HUES64 (cell line): ENCODE results near the gene MAGI2.

Experiments
- H3K27ac ChIP-seq: 2 replicates; pipeline ENCODE4 v1.7.0; 2013; ENCODE audit warnings: low read depth, low read length, inconsistent platforms
- H3K27me3 ChIP-seq: 2 replicates; pipeline ENCODE4 v1.6.1; 2013; ENCODE audit warnings: mild to moderate bottlenecking, low read length; ENCODE audit not compliant: insufficient read depth
- H3K36me3 ChIP-seq: 2 replicates; pipeline ENCODE4 v1.6.1; 2013; ENCODE audit warnings: mild to moderate bottlenecking, low read length; ENCODE audit not compliant: insufficient read depth
- H3K4me1 ChIP-seq: 2 replicates; pipeline ENCODE4 v1.6.1; 2013; ENCODE audit warnings: mild to moderate bottlenecking, low read length, moderate library complexity; ENCODE audit not compliant: insufficient read depth
- H3K4me3 ChIP-seq: 2 replicates; pipeline ENCODE4 v1.5.1; 2013; ENCODE audit warnings: mild to moderate bottlenecking, low read length, moderate library complexity
- H3K9ac ChIP-seq: 2 replicates; pipeline ENCODE4 v1.6.1; 2013; ENCODE audit warnings: mild to moderate bottlenecking, low read depth, low read length
- H3K9me3 ChIP-seq: 2 replicates; pipeline ENCODE4 v1.6.1; 2013; ENCODE audit warnings: low read depth, low read length; ENCODE audit not compliant: insufficient read depth
- WGBS: fragments of 150-250, 120-280 bp; methylation state at CpG from one replicate; pipeline ENCODE4 v1.1.7; 2013; ENCODE audit warnings: missing lambda C conversion rate; 5-methylcytosine and 5-hydroxymethylcytosine counted together

MAGI2 gene

GRCh38 chr7:78906735-78907134, 546.7 kb downstream of the MAGI2 start:
- Histone ChIP-seq H3K9ac (no peak overlapping the region), H3K27ac (no peak overlapping the region), H3K4me1 (peaks cover 5% of the 10 kb centered on the region), H3K4me3 (no peak overlapping the region), H3K9me3 (no peaks in the 10 kb centered on the region), H3K36me3 (no peaks in the 10 kb centered on the region), H3K27me3 (no peaks in the 10 kb centered on the region)
- WGBS = 100% methylated on average over 1 of the region's 1 CpG

GRCh38 chr7:78905436-78905835, 548.0 kb downstream of the MAGI2 start:
- H3K4me3 ChIP-seq = no peak overlapping the region
- H3K4me1 ChIP-seq = peaks cover 5% of the 10 kb centered on the region

GRCh38 chr7:78904983-78905382, 548.5 kb downstream of the MAGI2 start:
- H3K27ac ChIP-seq = no peak overlapping the region
- no peak overlapping the region for H3K4me3 ChIP-seq
- no peak overlapping the region for H3K9ac ChIP-seq
- H3K27me3 ChIP-seq = no peaks in the 10 kb centered on the region
- H3K9me3 ChIP-seq = no peaks in the 10 kb centered on the region
- H3K36me3 ChIP-seq = no peaks in the 10 kb centered on the region
- WGBS = 94% methylated on average over 2 of the region's 2 CpGs
- peaks cover 5% of the 10 kb centered on the region for H3K4me1 ChIP-seq

More at GRCh38 chr7:78905436-78905835, 548.0 kb downstream of the MAGI2 start:
- Histone ChIP-seq H3K36me3 (no peaks in the 10 kb centered on the region), H3K27ac (no peak overlapping the region), H3K27me3 (no peaks in the 10 kb centered on the region), H3K9me3 (no peaks in the 10 kb centered on the region), H3K9ac (no peak overlapping the region)

- no peaks in the 10 kb centered on the region for H3K27me3 ChIP-seq
- WGBS = 100% methylated on average over 2 of the region's 3 CpGs
- no peak overlapping the region for H3K9ac ChIP-seq
- H3K9me3 ChIP-seq = no peaks in the 10 kb centered on the region
- H3K4me1 ChIP-seq = peaks cover 5% of the 10 kb centered on the region
- no peaks in the 10 kb centered on the region for H3K36me3 ChIP-seq
- H3K4me3 ChIP-seq = no peak overlapping the region
- H3K27ac ChIP-seq = no peak overlapping the region
Observed at GRCh38 chr7:78901566-78901965, 551.9 kb downstream of the MAGI2 start.

- Histone ChIP-seq H3K27ac (no peak overlapping the region), H3K4me1 (peaks cover 5% of the 10 kb centered on the region), H3K4me3 (no peak overlapping the region), H3K36me3 (no peaks in the 10 kb centered on the region), H3K9me3 (no peaks in the 10 kb centered on the region), H3K27me3 (no peaks in the 10 kb centered on the region), H3K9ac (no peak overlapping the region)
- WGBS = 94% methylated on average over 2 of the region's 2 CpGs
Observed at GRCh38 chr7:78900806-78901205, 552.7 kb downstream of the MAGI2 start.

GRCh38 chr7:78895393-78895792, 558.1 kb downstream of the MAGI2 start:
- Histone ChIP-seq H3K27me3 (no peaks in the 10 kb centered on the region), H3K4me1 (no peaks in the 10 kb centered on the region), H3K4me3 (no peak overlapping the region), H3K9me3 (no peaks in the 10 kb centered on the region), H3K9ac (no peak overlapping the region), H3K36me3 (no peaks in the 10 kb centered on the region), H3K27ac (no peak overlapping the region)
- 88% methylated on average over 3 of the region's 3 CpGs for WGBS

- 67% methylated on average over 1 of the region's 1 CpG for WGBS
- no peak overlapping the region for H3K9ac ChIP-seq
- no peaks in the 10 kb centered on the region for H3K27me3 ChIP-seq
Observed at GRCh38 chr7:78879206-78879605, 574.3 kb downstream of the MAGI2 start.

GRCh38 chr7:78873117-78873516, 580.4 kb downstream of the MAGI2 start:
- Histone ChIP-seq H3K4me3 (no peak overlapping the region), H3K4me1 (no peaks in the 10 kb centered on the region), H3K27me3 (no peaks in the 10 kb centered on the region), H3K27ac (no peak overlapping the region), H3K9me3 (0 out of 2 replicates have a peak, but pooled peaks cover under 1% of the 10 kb centered on the region), H3K36me3 (no peaks in the 10 kb centered on the region), H3K9ac (no peak overlapping the region)
- 48% methylated on average over 5 of the region's 5 CpGs for WGBS

More at GRCh38 chr7:78879206-78879605, 574.3 kb downstream of the MAGI2 start:
- no peaks in the 10 kb centered on the region for H3K36me3 ChIP-seq
- no peak overlapping the region for H3K4me3 ChIP-seq
- no peak overlapping the region for H3K27ac ChIP-seq
- no peaks in the 10 kb centered on the region for H3K4me1 ChIP-seq
- H3K9me3 ChIP-seq = 0 out of 2 replicates have a peak, but pooled peaks cover 3% of the 10 kb centered on the region

- H3K27me3 ChIP-seq = no peaks in the 10 kb centered on the region
- no peaks in the 10 kb centered on the region for H3K4me1 ChIP-seq
- no peak overlapping the region for H3K27ac ChIP-seq
- no peak overlapping the region for H3K4me3 ChIP-seq
- H3K9ac ChIP-seq = no peak overlapping the region
- no peaks in the 10 kb centered on the region for H3K36me3 ChIP-seq
- no peaks in the 10 kb centered on the region for H3K9me3 ChIP-seq
Observed at GRCh38 chr7:78864339-78864738, 589.1 kb downstream of the MAGI2 start.

GRCh38 chr7:78863281-78863680, 590.2 kb downstream of the MAGI2 start:
- Histone ChIP-seq H3K27me3 (no peaks in the 10 kb centered on the region), H3K36me3 (no peaks in the 10 kb centered on the region), H3K9ac (no peak overlapping the region), H3K9me3 (no peaks in the 10 kb centered on the region), H3K27ac (no peak overlapping the region), H3K4me3 (no peak overlapping the region), H3K4me1 (no peaks in the 10 kb centered on the region)
- 44% methylated on average over 1 of the region's 1 CpG for WGBS

- WGBS = 61% methylated on average over 2 of the region's 3 CpGs
- H3K9ac ChIP-seq = no peak overlapping the region
- H3K36me3 ChIP-seq = no peaks in the 10 kb centered on the region
- H3K27me3 ChIP-seq = no peaks in the 10 kb centered on the region
- H3K27ac ChIP-seq = no peak overlapping the region
- no peaks in the 10 kb centered on the region for H3K4me1 ChIP-seq
- H3K9me3 ChIP-seq = no peaks in the 10 kb centered on the region
- no peak overlapping the region for H3K4me3 ChIP-seq
Observed at GRCh38 chr7:78862411-78862900, 591.0 kb downstream of the MAGI2 start.

GRCh38 chr7:78852951-78853350, 600.5 kb downstream of the MAGI2 start:
- Histone ChIP-seq H3K4me3 (no peak overlapping the region), H3K27ac (no peak overlapping the region), H3K27me3 (no peaks in the 10 kb centered on the region), H3K9me3 (no peaks in the 10 kb centered on the region), H3K36me3 (no peaks in the 10 kb centered on the region), H3K4me1 (no peaks in the 10 kb centered on the region), H3K9ac (no peak overlapping the region)
- 94% methylated on average over 6 of the region's 6 CpGs for WGBS
